ENCODE data around the gene MAGEB4.

The MAGEB4 gene

GRCh38 chrX:30224536-30224935, 17.3 kb upstream of the MAGEB4 start:
- TF ChIP-seq, protein P1, sequence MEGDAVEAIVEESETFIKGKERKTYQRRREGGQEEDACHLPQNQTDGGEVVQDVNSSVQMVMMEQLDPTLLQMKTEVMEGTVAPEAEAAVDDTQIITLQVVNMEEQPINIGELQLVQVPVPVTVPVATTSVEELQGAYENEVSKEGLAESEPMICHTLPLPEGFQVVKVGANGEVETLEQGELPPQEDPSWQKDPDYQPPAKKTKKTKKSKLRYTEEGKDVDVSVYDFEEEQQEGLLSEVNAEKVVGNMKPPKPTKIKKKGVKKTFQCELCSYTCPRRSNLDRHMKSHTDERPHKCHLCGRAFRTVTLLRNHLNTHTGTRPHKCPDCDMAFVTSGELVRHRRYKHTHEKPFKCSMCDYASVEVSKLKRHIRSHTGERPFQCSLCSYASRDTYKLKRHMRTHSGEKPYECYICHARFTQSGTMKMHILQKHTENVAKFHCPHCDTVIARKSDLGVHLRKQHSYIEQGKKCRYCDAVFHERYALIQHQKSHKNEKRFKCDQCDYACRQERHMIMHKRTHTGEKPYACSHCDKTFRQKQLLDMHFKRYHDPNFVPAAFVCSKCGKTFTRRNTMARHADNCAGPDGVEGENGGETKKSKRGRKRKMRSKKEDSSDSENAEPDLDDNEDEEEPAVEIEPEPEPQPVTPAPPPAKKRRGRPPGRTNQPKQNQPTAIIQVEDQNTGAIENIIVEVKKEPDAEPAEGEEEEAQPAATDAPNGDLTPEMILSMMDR (IDR thresholded peaks at IDR 0.05; ENCODE audit: extremely low read depth, missing control alignments), result no peak
- no peak for DNase-seq (ENCODE audit: low spot score)

DNA sequence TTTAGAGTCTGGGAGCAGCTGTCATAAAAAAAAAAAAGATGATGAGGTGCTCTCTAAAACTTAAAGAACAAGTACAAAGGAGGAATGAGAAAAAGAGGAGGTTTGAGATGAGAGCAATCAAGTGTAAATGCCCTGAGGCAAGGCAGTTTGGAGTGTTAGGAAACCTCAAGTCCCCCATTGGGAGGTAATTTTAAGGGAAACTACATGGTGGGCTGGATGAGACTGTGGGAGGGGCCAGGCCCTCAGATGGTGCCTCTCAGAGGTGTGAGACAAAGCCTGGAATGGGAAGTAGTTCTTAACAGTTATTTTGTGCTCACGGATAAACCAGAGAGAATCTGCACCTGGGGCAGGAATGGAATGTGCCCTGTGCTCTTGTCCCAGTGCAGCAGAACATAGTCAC, 13.3 kb upstream of the MAGEB4 start:
- TF ChIP-seq, protein P1 (IDR thresholded peaks at IDR 0.05; ENCODE audit: extremely low read depth, missing control alignments), result no peak
- DNase-seq (ENCODE audit: low spot score), result no peak

- TF ChIP-seq, protein P1 (IDR thresholded peaks at IDR 0.05; ENCODE audit: extremely low read depth, missing control alignments), result no peak
- no peak for DNase-seq (ENCODE audit: low spot score)
Measured at GRCh38 chrX:30230395-30230794, 11.4 kb upstream of the MAGEB4 start, which contains the start of gene MAGEB3. MAGEB3 (plus strand) TSS chrX:30230657; CDS start chrX:30235925, 5,268 bp downstream.

DNA sequence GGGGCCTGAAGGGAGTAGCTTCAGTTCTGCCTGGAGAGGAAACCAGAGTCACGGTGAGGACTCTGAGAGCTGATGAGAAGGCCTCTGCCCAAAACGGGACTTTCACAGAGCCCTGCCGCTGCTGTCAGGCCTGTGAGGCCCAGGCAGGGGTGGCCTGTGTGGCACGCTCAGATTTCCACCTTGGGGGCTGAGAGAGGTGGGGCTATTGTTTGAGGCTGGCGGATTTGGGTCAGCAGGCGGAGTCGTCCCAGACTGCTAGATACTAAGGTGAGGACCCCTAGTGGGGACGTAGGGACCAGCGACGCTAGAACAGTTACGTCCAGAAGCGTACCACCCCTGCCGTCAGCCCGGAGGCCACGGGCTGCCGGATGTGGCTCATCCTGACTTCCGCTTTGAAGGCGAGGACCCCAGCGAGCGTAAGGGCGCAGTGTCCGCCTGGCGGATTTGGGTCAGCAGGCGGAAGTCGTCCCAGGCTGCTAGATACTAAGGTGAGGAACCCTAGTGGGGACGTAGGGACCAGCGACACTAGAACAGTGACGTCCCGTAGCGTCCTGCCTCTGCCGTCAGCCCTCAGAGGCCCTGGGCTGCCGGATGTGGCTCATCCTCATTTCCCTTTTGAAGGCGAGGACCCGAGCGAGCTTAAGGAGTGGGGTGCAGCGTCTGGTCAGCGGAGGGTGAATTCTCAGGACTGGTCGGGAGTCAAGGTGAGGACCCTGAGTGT, 5.1 kb downstream of the MAGEB4 start, which contains the start of gene MAGEB1:
Gene MAGEB1, plus strand, starts transcription at position 378 of the 721 bp plus-strand sequence. CDS start 3,348 bp downstream, outside the sequence.
- DNase-seq (ENCODE audit: low spot score), result no peak

GRCh38 chrX:30248854-30249253, 7.1 kb downstream of the MAGEB4 start:
- peak; percentile 5 for DNase-seq (ENCODE audit: low spot score)
- TF ChIP-seq, protein P1 (IDR thresholded peaks at IDR 0.05; ENCODE audit: extremely low read depth, missing control alignments), result no peak

More for the DNA sequence above, 5.1 kb downstream of the MAGEB4 start, which contains the start of gene MAGEB1:
- TF ChIP-seq, protein P1 (IDR thresholded peaks at IDR 0.05; ENCODE audit: extremely low read depth, missing control alignments), result no peak

DNA sequence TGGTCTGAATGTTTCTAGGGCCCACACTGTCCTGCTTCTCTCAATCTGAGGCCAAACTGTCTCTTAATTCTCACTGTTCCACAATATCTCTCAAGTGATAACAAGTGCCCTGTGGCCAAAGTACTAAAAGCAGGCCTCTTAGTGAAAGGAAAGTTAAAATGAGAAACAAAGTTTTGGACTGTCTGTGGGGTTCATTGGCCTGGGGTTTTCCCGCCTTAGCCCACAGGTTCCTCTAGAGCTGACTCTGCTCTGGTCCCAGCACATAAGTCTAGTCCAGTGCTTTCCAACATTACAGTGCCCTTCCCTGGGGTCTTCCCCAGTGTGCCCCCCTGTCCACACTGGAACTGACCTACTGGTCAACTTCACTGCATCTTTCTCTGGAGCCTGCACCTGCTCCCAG, 11.5 kb downstream of the MAGEB4 start:
- peak; percentile 11 for DNase-seq (ENCODE audit: low spot score)
- TF ChIP-seq, protein P1 (IDR thresholded peaks at IDR 0.05; ENCODE audit: extremely low read depth, missing control alignments), result no peak

DNA sequence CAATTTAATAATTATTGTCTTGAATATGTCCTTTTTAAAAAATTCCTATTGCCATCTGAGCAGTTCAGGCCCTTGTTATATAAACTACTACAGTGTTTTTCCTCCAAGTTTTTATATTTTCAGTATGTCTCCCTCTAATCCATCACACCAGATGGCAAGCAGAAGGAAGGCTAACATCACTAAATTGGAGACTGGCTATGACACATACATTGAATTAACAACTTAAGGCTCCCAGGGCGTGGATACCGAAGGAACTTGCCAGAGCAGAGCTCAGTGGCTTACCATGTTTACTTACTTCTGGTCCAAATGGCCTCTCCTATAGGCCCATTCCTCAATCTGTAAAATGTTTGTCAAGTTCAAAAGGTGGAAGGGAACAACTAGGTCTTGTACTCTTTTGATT, 18.1 kb downstream of the MAGEB4 start:
- DNase-seq (ENCODE audit: low spot score), result no peak
- TF ChIP-seq, protein P1 (IDR thresholded peaks at IDR 0.05; ENCODE audit: extremely low read depth, missing control alignments), result no peak

Measured in GM20000 (cell line).